Skeletal muscle cell (primary cell): ENCODE data around the gene LRRC63.
A peak's percentile ranks its signal among the peaks of the same experiment; 100 is the strongest.

Experiments
- DNase-seq: peaks from one replicate; pipeline ENCODE4 v3.0.0-alpha.2; 2010; ENCODE audit warnings: low read depth
- H3K4me3 ChIP-seq: 2 replicates; pipeline ENCODE4 v1.5.1; 2011; ENCODE audit warnings: low read depth, mild to moderate bottlenecking, control low read depth, low read length, moderate library complexity

Gene LRRC63

DNA sequence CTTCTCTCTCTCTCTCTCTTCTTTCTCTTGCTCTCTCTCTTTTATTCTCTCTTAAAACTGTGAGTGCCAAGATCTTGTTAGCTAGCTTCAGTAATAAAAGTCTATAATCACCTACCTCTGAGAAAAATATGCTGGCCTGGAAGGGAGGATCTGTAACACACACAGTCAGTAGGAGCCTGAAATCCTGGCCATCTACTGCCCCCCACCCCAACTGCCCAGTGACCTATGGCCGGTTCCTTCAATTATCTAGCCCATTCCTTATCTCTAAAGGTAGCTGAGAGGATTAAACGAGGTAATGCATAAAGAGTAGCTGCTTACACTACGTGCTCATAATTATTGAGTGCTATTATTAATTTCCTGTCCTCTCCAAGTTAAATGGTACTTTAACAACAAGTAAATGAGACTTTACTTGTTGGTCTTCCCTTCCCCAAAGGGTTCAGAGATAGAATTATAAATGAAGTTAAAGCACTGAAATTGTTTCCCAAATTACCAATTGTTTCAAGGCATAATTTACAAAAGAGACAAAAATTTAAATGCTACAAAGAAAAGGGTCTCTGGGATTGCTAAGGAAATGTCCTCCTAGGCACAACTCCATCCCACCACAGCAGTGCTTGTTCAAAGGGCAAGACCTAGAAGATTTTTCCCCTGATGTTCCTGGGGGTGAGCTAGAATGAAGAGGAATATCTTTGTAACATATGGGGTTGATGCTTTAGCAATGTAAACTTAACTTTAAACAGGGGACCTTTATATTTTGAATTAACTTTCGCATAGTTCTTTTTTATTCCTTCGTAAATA lies 31.6 kb upstream of the LRRC63 start:
- no peak for DNase-seq
- no peak overlapping the region for H3K4me3 ChIP-seq

DNA sequence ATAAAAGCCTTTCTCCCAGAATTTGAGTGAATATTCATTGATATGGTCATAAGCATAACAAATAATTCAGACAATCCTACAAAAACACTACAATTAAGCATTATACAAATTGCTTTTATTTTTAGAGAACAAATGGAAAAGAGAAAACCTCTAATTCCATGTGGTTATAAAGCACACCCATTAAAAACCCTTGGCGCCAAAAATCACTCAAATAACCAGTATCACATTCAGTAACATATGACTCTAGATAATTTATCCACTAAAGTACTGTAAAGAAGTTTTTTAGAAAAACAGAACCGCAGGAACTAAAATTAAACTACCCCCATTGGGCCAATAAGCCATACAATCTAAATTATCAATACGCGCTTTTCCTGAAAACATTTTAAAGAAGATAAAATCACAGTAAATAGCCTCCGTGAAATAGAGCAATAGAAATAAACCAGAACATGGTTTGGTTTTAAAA lies 30.3 kb upstream of the LRRC63 start:
- no peak overlapping the region for H3K4me3 ChIP-seq
- no peak for DNase-seq

DNA sequence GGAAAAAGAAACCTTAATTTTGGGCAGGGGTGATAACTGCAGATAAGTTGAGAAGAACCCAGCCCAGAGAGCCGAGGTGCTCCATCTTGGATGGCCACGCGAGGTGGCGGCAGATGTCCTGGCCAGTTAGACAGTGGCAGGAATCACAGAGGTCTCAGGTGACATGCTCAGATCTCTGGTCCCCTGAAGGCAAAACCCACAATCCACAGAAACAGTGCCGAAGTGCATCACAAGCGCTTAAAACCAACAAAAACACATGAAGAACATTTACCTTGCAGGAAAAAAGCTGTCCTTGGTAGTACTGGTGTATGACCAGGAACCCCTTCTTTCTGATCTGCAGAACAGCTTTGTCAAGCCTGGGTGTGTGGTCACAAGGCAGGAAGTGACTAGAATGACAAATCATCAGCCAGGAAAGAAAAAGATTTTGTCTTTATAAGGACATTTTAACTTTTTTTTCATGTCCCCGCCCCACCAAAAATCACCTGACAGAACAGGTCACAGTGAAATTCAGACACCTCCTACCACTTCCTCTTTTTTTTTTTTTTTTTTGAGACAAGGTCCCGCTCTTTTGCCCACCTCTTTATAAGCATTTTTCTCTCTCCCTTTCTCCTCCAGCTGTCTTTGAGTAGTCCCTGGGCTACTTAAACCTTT lies 29.8 kb upstream of the LRRC63 start, which contains the start of gene LCP1:
Gene LCP1, minus strand, starts transcription at position 338 of the 651 bp plus-strand sequence. CDS start 22,515 bp downstream, outside the sequence.
- no peak within 1 kb of the TSS for H3K4me3 ChIP-seq

DNA sequence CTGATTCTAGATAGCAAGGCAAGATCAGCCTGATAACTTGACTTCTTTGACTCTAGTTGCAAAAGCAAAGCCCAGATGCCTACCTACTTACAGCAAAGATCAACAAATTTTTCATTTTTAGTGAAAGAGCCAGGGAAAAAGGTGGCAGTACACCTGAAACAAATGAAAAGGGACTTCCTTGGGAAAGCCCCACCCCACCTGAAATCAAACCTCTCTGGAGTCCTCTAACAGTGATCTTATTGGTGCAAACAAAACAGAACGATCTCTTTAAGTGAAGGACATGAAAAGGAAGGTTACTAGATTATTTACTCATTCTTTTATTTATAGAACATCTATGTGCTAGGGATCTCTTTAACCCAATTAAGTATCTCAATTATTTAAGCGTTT lies 29.2 kb upstream of the LRRC63 start:
- no peak overlapping the region for H3K4me3 ChIP-seq
- DNase-seq, result no peak

More for the DNA sequence above, 29.8 kb upstream of the LRRC63 start, which contains the start of gene LCP1:
- no peak for DNase-seq

DNA sequence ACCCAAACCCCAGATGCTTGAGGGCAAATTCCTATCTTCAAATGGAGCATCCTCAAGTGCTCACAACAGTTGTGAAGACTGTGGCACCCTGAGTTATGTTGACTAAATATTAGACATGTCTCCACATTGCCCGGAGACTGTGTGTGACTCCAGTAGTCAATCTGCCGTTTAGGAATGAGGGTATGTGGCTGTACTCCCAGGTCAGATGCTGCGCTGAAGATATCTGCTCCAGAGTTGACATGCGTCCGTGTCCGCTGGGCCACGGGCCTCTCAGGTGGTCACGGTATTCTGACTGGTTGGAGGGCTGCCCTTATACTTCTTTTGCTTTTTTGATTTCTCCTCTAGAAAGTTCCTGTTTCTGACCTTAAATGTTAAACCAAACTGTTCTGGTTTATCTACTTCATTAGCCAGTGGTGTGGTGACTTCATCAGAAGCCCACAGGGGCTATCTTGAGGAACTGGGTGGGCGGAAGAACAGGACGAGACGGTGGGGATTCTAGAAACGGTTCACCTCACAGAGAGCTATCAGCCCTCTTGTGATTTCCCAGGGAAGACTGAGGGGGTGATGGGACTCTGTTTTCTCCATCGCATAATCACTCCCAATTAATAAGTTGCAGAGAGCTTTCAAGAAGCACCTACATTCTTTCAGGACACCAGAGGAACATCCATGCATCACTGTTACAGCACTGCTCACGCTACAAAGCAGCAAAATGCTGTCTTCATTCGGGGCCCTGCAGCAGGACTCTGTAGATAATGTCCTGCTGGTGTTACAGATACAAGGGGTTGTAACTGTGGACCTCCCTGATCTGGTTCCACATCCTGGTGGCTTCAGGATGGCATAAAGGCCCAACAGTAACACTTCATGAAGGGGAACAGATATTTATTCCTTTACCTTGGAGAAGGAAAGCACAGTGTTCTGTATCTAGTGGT lies 28.4 kb upstream of the LRRC63 start:
- no peak overlapping the region for H3K4me3 ChIP-seq
- no peak for DNase-seq

DNA sequence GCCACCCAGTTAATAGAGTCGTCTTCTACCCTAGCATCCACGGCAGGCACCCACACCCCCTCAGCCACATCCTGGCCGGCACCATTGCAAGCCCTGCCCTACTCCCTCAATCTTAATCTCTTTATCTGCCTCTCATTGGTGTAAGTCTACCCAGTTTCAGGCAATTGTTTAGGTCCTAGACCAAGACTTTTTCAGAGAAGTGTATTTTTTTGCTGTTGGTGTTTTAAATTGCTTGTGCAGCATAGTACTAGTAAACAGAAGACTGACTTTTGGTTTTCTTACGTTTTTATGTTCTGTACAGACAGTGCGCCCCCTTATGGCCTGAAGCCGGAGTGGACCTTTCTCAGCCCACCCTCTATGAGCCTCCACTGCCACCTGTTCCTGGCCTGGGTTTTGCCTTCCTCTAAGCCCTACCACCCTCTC lies 27.4 kb upstream of the LRRC63 start:
- no peak for DNase-seq
- no peak overlapping the region for H3K4me3 ChIP-seq

DNA sequence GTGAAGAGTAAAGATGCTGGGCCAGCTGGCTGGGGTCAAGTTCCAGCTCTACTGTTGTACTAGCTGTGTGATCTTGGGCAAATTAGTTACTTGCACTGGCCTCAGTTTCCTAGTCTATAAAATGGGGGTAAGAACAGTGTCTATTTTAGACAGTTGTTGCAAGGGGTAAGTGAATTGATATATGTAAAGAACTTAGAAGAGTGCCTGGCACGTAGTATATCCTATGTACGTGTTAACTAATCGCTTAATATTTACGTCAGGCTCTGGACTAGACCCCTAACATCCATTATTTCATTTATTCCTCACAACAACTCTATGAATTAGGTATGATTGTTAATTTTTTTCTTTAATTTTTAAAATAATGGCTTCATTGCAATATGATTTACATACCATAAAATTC lies 26.1 kb upstream of the LRRC63 start:
- no peak for DNase-seq
- H3K4me3 ChIP-seq, result no peak overlapping the region

DNA sequence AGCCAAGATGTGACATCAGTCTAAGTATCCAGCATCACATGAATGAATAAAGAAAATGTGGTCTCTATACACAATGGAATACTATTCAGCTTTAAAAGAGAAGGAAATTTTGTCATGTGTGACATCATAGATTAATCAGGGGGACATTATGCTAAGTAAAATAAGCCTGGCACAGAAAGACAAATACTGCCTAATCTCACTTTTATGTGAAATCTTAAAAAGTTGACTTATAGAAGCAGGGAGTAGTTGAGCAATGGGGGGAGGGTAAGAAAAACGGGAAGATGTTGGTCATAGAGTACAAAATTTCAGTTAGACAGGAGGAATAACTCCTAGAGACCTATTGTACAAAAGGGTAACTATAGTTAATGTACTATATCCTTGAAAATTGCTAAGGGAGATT lies 19.3 kb upstream of the LRRC63 start:
- no peak for DNase-seq
- no peak overlapping the region for H3K4me3 ChIP-seq

DNA sequence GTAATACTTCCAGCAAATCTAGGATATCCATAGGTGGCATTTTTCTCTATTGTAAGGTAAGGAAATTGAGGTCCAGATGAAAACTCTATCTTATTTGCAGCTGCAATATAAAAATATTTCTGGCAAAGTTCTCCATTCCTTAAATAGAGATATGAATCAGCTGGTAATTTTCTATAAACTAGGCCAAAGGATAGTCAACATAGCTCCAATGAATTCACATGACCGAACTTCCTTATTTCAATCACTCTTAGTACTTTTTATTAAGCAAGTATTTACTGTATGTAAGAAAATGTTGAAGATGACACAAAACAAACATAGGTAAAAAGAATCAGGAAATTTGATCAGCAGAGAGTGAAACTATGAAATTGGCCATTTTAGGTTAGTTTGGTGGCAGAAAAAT lies 16.7 kb upstream of the LRRC63 start:
- no peak overlapping the region for H3K4me3 ChIP-seq
- DNase-seq, result no peak

DNA sequence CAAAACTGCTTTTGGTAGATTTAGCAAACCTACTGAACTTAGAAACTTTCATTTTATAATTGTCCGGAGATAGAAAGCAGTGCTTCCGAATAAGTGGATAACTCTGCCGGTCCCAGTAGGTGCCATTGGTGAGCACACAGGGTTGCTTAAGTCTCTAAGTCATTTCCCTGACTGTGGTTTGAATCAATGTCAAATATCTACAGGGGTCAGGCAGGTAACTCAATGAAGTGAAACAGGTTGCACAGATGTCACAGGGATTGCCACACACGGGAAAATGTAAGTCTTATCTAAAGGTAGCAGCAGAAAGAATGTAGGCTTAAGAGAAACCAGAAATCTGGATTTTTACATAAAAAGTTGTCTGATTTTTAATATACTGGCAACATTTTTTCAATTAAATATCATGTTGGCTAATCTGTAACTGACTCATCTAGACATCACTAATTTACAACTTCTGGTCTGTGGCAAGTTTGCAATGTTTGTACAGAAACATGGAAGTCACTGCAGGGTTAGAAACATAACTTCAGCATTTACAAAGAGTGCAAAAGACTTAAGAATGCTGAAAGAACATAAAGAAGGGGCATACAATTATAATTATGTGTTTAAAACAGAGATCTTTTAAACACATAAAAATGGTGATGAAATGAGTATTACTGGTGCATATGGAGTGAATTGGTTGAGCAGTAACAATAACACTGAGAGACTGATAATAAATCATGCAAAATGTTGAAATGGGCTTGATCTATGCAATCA lies 14.3 kb upstream of the LRRC63 start:
- H3K4me3 ChIP-seq, result no peak overlapping the region
- no peak for DNase-seq

DNA sequence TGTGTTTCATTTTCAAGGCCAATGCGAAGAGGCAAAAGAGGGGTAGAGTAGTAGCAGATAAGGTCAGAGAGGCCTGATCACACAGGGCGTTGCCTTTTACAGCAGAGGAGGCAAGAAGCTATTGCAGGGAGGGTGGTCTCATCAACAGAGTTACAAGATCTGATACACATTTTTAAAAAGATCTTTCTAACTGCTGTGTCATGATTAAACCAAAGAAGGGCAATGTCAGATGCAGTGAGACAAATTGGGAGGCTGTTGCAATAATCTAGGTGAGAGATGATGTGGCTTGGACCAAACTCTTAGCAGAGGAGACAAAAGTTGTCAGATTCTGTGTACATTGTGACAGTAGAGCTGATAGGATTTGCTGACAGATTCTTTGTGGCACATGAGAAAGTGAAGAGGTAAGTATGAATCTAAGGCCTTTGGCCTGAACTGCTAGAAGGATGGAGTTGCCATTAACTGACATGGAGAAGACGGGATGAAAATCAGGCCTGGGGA lies 13.0 kb upstream of the LRRC63 start:
- H3K4me3 ChIP-seq, result no peak overlapping the region
- no peak for DNase-seq

DNA sequence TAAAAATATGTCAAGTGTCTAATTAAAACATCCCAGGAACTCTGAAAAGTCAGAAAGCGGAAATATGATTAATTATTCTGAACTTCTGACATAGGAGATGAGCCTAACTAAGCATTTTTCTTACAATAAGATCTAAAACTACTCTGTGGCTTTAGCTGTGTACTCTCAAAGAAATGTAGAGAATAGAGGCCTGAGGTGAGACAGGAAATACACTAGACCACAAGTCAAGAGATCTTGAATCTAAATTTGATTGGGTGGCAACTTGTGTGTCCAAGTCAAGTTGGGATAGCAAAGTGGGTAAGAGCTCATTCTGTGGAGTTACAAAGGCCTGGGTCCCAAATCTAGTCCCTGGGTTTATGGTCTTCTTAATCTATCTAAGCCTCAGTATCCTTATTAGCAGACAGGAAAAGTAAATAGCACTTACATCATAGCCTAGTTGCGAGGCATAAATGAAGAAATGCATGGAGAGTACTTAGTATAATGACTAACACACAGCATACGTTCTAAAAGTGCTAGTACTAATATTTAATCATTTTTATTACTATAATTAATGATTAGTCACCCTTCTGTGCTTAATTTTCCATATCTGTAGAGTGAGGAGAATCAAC lies 9.4 kb upstream of the LRRC63 start:
- DNase-seq, result no peak
- H3K4me3 ChIP-seq, result no peak overlapping the region

DNA sequence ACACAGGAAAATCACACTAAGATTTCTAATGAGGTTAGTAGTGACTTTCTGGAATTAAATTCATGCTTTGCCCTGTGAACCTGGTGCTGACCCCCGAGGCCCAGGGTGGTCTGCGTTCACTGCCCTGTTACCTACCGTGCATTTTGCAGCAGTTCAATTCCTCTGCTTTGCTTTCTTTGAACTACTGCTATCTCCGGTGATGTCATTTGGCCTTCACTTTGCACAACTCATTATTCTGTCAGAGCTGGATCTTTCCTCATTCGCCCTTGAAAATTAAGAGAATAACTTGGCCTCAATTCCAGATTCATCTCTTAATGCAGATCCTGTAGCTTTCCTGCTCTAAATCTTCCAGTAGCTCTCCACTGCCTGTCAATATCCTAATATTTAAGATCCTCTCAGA lies 8.8 kb upstream of the LRRC63 start:
- DNase-seq, result no peak
- H3K4me3 ChIP-seq, result no peak overlapping the region

DNA sequence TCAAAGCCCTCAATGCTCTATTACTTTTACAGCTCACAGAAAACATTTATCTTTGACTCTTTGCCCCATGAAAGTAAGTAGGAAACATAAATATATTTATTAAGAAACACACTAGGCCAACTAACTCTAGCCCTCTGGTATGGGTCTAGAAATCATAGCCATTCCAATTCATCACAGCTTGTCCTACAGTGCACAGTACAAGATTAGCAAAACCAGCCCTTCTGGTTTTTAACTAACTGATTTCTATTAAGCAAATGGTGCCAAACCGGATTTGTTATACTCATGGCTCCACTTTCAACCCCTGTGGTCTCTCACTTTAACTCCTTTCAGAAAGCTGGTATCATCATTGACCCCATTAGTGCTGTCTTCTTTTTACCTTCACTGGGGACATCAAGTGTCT lies 5.6 kb upstream of the LRRC63 start:
- DNase-seq, result no peak

DNA sequence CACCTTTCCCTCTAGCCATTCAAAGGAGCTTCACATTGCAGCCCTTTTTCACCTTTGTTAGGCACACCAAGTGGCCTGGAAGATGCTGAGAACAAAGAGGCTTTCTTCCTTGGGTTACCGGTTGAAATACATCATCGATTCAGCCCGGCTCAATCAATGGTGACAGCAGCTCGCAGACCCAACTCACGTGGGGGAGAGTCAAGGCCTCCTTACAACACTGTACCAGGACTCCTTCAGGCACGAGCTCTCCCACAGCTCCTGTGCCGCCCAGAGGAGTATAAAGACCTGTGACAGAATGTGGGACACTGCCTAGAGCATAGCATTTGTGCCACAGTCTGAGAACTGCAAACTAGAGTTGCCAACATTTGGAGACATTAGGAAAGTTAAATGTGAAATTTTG lies 3.9 kb upstream of the LRRC63 start:
- no peak for DNase-seq
- H3K4me3 ChIP-seq, result no peak overlapping the region

More for the DNA sequence above, 5.6 kb upstream of the LRRC63 start:
- no peak overlapping the region for H3K4me3 ChIP-seq

DNA sequence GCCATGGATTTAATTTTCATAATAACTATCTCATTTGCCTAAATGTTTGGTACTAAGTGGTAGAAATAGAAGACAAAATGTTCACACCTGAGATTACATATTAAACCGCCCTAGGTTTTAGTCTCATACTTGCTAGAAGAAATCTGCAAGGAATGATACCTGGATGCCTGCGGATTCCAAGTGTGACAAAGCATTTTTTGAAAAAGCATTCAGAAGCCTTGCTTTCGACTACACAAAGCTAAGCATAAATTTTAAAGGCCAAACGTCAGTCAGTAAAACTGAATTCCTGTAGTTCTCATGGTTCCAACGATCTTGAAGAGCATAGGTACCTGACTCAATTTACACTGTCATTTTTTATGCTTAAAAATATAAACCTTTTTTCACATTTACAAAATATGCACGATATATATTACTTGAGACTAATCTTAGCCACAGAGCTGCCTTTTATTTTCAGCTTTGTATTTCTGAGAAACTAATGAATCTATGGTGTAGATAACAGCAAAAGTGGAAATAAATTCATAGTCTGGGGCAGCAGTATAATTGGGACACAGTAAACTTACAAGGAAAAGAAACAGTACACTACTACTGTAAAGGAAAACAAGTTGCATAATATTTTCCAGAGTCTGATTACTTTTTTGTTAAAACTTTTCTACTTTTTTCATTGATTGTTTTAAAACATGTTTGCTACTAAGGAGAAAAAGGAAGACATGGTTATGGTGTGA lies 1.2 kb upstream of the LRRC63 start:
- no peak overlapping the region for H3K4me3 ChIP-seq
- no peak for DNase-seq

DNA sequence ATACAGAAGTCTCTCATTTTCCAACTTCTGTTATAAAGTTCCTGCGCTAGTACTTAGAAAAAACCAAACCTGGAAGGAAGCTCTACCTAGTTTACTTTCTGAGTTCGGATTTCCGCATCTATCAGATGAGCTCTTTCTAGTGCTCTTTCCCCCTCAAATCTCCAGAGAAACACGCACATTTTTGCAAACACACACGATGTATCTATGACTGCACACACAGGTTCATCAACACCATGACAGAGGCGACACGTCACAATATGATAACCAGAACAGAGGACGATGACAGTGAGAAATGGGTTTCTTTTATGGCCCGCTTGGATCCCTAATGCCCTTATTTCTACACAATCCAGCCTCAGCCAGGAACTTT lies 629 bp upstream of the LRRC63 start:
- H3K4me3 ChIP-seq, result peak overlapping the region; percentile 54
- no peak for DNase-seq

DNA sequence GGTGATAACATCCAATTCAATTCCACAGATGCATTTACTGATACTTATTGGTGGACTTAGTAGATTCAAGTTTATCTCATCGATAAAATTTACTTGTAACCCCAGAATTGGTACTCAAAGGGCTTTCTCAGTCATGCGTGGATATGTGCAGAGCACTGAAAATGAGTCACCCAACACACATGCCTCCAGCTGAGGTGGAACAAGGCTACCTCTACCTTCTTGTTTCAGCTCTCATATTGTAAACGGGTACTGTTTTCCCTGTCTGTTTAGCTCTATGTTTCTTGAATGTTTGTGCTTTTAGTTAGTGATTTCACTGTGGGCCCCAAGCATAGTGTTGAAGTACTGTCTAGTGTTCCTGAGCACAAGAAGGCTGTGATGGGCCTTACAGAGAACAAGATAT lies 1.5 kb downstream of the LRRC63 start:
- no peak for DNase-seq
- H3K4me3 ChIP-seq, result no peak overlapping the region
